Astrocyte (in vitro differentiated cells and primary cell): Measurements from ENCODE around the gene IQCE.

Source experiments
- CTCF ChIP-seq: IDR thresholded peaks from 2 replicates; pipeline ENCODE4 v1.5.1; 2011; ENCODE audit warnings: low read depth, mild to moderate bottlenecking, inconsistent platforms, low read length, moderate library complexity; ENCODE audit not compliant: insufficient read depth
- EZH2 ChIP-seq: IDR thresholded peaks from 2 replicates; pipeline ENCODE4 v1.6.1; 2012; ENCODE audit warnings: mild to moderate bottlenecking, low read length, inconsistent platforms; ENCODE audit not compliant: insufficient read depth

- no peak for TF ChIP-seq CTCF
- no peak for TF ChIP-seq EZH2
Observed at GRCh38 chr7:2514473-2515423, 44.0 kb upstream of the IQCE start.
